ENCODE data around the gene C13orf46. TPM values are rescaled to one million over a fixed set of nuclear protein-coding genes. Genes with fewer than 3 reads are reported as not detected.

Gene C13orf46
- polyA plus RNA-seq, 2 donors, result 0.04 to 0.26 TPM

- H3K27me3 ChIP-seq (ENCODE audit: control insufficient read depth in 1 of 2, insufficient read depth in 2 of 2, low read length in 2 of 2), result peaks cover 0 to 6% of the 10 kb centered on the region in 2 donors
- 80 to 81% methylated on average over 9 of the region's 9 CpGs for WGBS, 2 donors
- H3K4me1 ChIP-seq (ENCODE audit: control insufficient read depth in 2 of 2, insufficient read depth in 2 of 2, low read length in 1 of 2), result no peaks in the 10 kb centered on the region
- no peak overlapping the region for H3K27ac ChIP-seq (ENCODE audit: low read depth in 2 of 2, low read length in 1 of 2)
- H3K4me3 ChIP-seq (ENCODE audit: low read depth in 1 of 2, low read length in 2 of 2), result no peak overlapping the region
- H3K36me3 ChIP-seq (ENCODE audit: control insufficient read depth in 2 of 2, insufficient read depth in 2 of 2, low read length in 1 of 2), result no peaks in the 10 kb centered on the region
- peaks cover 0 to 6% of the 10 kb centered on the region in 2 donors for H3K9me3 ChIP-seq (ENCODE audit: control insufficient read depth in 2 of 2, insufficient read depth in 1 of 2, low read depth in 1 of 2, low read length in 1 of 2)
Measured at GRCh38 chr13:113919761-113920559, 53.9 kb downstream of the C13orf46 start.

- peaks cover 0 to 9% of the 10 kb centered on the region in 2 donors for H3K9me3 ChIP-seq (ENCODE audit: control insufficient read depth in 2 of 2, insufficient read depth in 1 of 2, low read depth in 1 of 2, low read length in 1 of 2)
- H3K4me3 ChIP-seq (ENCODE audit: low read depth in 1 of 2, low read length in 2 of 2), result no peak overlapping the region
- no peaks in the 10 kb centered on the region for H3K4me1 ChIP-seq (ENCODE audit: control insufficient read depth in 2 of 2, insufficient read depth in 2 of 2, low read length in 1 of 2)
- peaks cover 0 to 6% of the 10 kb centered on the region in 2 donors for H3K27me3 ChIP-seq (ENCODE audit: control insufficient read depth in 1 of 2, insufficient read depth in 2 of 2, low read length in 2 of 2)
- no peak overlapping the region for H3K27ac ChIP-seq (ENCODE audit: low read depth in 2 of 2, low read length in 1 of 2)
- H3K36me3 ChIP-seq (ENCODE audit: control insufficient read depth in 2 of 2, insufficient read depth in 2 of 2, low read length in 1 of 2), result no peaks in the 10 kb centered on the region
- 73 to 85% methylated on average over 23 of the region's 23 CpGs for WGBS, 2 donors
Measured at GRCh38 chr13:113918981-113919701, 54.7 kb downstream of the C13orf46 start.

DNA sequence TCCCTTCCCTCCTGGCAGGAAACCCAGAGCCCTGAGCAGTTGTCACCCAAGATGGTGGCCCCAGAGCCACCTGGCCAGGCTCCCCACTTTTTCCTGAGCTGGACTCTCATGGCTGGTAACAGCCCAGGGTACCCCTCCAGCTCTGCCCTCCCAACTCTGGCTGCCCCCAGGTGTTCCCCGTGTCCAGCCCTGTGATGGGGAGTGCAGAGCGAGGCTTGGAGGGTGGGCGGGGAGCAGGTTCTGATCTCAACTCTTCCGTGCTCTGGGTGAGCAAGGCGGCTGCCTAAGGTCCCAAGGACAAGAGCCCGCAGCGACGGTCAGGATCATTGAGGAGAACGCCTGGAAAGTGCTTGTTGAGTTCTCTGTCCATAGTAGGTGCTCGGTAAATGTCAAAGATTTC, 55.3 kb downstream of the C13orf46 start:
- Histone ChIP-seq H3K4me3 (ENCODE audit: low read depth in 1 of 2, low read length in 2 of 2) (no peak overlapping the region), H3K36me3 (ENCODE audit: control insufficient read depth in 2 of 2, insufficient read depth in 2 of 2, low read length in 1 of 2) (no peaks in the 10 kb centered on the region), H3K9me3 (ENCODE audit: control insufficient read depth in 2 of 2, insufficient read depth in 1 of 2, low read depth in 1 of 2, low read length in 1 of 2) (peaks cover 0 to 12% of the 10 kb centered on the region in 2 donors), H3K4me1 (ENCODE audit: control insufficient read depth in 2 of 2, insufficient read depth in 2 of 2, low read length in 1 of 2) (no peaks in the 10 kb centered on the region), H3K27ac (ENCODE audit: low read depth in 2 of 2, low read length in 1 of 2) (no peak overlapping the region), H3K27me3 (ENCODE audit: control insufficient read depth in 1 of 2, insufficient read depth in 2 of 2, low read length in 2 of 2) (peaks cover 0 to 6% of the 10 kb centered on the region in 2 donors)
- WGBS, 2 donors, result 92 to 93% methylated on average over 10 of the region's 10 CpGs

- Histone ChIP-seq H3K4me1 (ENCODE audit: control insufficient read depth in 2 of 2, insufficient read depth in 2 of 2, low read length in 1 of 2) (no peaks in the 10 kb centered on the region), H3K4me3 (ENCODE audit: low read depth in 1 of 2, low read length in 2 of 2) (no peak overlapping the region), H3K36me3 (ENCODE audit: control insufficient read depth in 2 of 2, insufficient read depth in 2 of 2, low read length in 1 of 2) (no peaks in the 10 kb centered on the region), H3K27me3 (ENCODE audit: control insufficient read depth in 1 of 2, insufficient read depth in 2 of 2, low read length in 2 of 2) (peaks cover 0 to 7% of the 10 kb centered on the region in 2 donors), H3K9me3 (ENCODE audit: control insufficient read depth in 2 of 2, insufficient read depth in 1 of 2, low read depth in 1 of 2, low read length in 1 of 2) (peaks cover 0 to 14% of the 10 kb centered on the region in 2 donors), H3K27ac (ENCODE audit: low read depth in 2 of 2, low read length in 1 of 2) (no peak overlapping the region)
- 78 to 91% methylated on average over 29 of the region's 29 CpGs for WGBS, 2 donors
Measured at GRCh38 chr13:113917594-113918371, 56.1 kb downstream of the C13orf46 start.

GRCh38 chr13:113917096-113917495, 56.8 kb downstream of the C13orf46 start:
- H3K9me3 ChIP-seq (ENCODE audit: control insufficient read depth in 2 of 2, insufficient read depth in 1 of 2, low read depth in 1 of 2, low read length in 1 of 2), result peaks cover 0 to 14% of the 10 kb centered on the region in 2 donors
- H3K4me1 ChIP-seq (ENCODE audit: control insufficient read depth in 2 of 2, insufficient read depth in 2 of 2, low read length in 1 of 2), result no peaks in the 10 kb centered on the region
- no peak overlapping the region for H3K4me3 ChIP-seq (ENCODE audit: low read depth in 1 of 2, low read length in 2 of 2)
- no peaks in the 10 kb centered on the region for H3K36me3 ChIP-seq (ENCODE audit: control insufficient read depth in 2 of 2, insufficient read depth in 2 of 2, low read length in 1 of 2)
- WGBS, 2 donors, result 84 to 88% methylated on average over 14 of the region's 14 CpGs
- peaks cover 0 to 7% of the 10 kb centered on the region in 2 donors for H3K27me3 ChIP-seq (ENCODE audit: control insufficient read depth in 1 of 2, insufficient read depth in 2 of 2, low read length in 2 of 2)
- no peak overlapping the region for H3K27ac ChIP-seq (ENCODE audit: low read depth in 2 of 2, low read length in 1 of 2)

GRCh38 chr13:113916330-113916815, 57.5 kb downstream of the C13orf46 start:
- Histone ChIP-seq H3K27ac (ENCODE audit: low read depth in 2 of 2, low read length in 1 of 2) (peak overlapping the region in 1 of 2 donors; percentile 20), H3K9me3 (ENCODE audit: control insufficient read depth in 2 of 2, insufficient read depth in 1 of 2, low read depth in 1 of 2, low read length in 1 of 2) (peaks cover 0 to 11% of the 10 kb centered on the region in 2 donors), H3K36me3 (ENCODE audit: control insufficient read depth in 2 of 2, insufficient read depth in 2 of 2, low read length in 1 of 2) (no peaks in the 10 kb centered on the region), H3K4me1 (ENCODE audit: control insufficient read depth in 2 of 2, insufficient read depth in 2 of 2, low read length in 1 of 2) (no peaks in the 10 kb centered on the region), H3K4me3 (ENCODE audit: low read depth in 1 of 2, low read length in 2 of 2) (no peak overlapping the region), H3K27me3 (ENCODE audit: control insufficient read depth in 1 of 2, insufficient read depth in 2 of 2, low read length in 2 of 2) (peaks cover 0 to 7% of the 10 kb centered on the region in 2 donors)
- WGBS, 2 donors, result 62 to 70% methylated on average over 2 of the region's 2 CpGs

- 80 to 83% methylated on average over 11 of the region's 11 CpGs for WGBS, 2 donors
- Histone ChIP-seq H3K27ac (ENCODE audit: low read depth in 2 of 2, low read length in 1 of 2) (no peak overlapping the region), H3K4me1 (ENCODE audit: control insufficient read depth in 2 of 2, insufficient read depth in 2 of 2, low read length in 1 of 2) (no peaks in the 10 kb centered on the region), H3K36me3 (ENCODE audit: control insufficient read depth in 2 of 2, insufficient read depth in 2 of 2, low read length in 1 of 2) (no peaks in the 10 kb centered on the region), H3K4me3 (ENCODE audit: low read depth in 1 of 2, low read length in 2 of 2) (no peak overlapping the region), H3K27me3 (ENCODE audit: control insufficient read depth in 1 of 2, insufficient read depth in 2 of 2, low read length in 2 of 2) (peaks cover 0 to 7% of the 10 kb centered on the region in 2 donors), H3K9me3 (ENCODE audit: control insufficient read depth in 2 of 2, insufficient read depth in 1 of 2, low read depth in 1 of 2, low read length in 1 of 2) (peaks cover 0 to 11% of the 10 kb centered on the region in 2 donors)
Measured at GRCh38 chr13:113915786-113916329, 58.0 kb downstream of the C13orf46 start.

DNA sequence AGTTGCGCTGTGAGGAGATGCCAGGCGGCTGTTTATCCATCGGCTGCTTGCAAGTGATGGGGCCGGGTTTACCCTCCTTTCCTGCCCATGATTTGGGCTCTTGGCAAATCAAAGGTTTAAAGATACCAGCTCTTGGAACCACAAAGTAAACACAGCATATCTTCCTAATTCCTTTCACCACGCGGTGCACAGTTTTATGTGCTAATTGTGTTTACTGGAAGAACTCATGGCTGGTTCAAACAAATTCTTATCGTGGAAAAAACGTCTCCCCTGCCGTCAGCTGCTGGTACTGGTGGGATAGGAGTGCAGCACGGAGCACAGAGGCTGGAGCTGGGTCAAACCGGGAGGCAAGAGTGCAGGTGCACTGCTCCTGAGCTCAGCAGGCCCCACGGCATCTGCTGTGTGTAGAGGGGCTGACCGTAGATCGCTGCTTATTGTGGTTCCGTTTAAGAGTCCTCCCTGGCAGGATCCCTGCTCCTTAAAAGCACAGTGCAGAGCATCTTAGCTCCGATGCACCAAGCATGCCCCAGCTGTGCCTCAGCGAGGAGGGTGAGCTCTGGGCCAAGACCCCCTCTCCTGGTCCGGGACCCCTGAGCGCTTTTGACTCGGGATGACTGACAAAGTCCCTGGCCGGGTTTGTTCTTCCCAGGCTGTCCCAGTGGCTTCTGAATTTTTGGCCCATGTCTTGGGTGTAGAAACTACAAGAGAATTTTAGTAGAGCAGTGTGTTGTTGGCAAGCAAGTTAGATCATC, 58.7 kb downstream of the C13orf46 start:
- Histone ChIP-seq H3K9me3 (ENCODE audit: control insufficient read depth in 2 of 2, insufficient read depth in 1 of 2, low read depth in 1 of 2, low read length in 1 of 2) (peaks cover 0 to 11% of the 10 kb centered on the region in 2 donors), H3K4me1 (ENCODE audit: control insufficient read depth in 2 of 2, insufficient read depth in 2 of 2, low read length in 1 of 2) (no peaks in the 10 kb centered on the region), H3K36me3 (ENCODE audit: control insufficient read depth in 2 of 2, insufficient read depth in 2 of 2, low read length in 1 of 2) (no peaks in the 10 kb centered on the region), H3K27me3 (ENCODE audit: control insufficient read depth in 1 of 2, insufficient read depth in 2 of 2, low read length in 2 of 2) (peaks cover 0 to 7% of the 10 kb centered on the region in 2 donors), H3K27ac (ENCODE audit: low read depth in 2 of 2, low read length in 1 of 2) (peak overlapping the region in 1 of 2 donors; percentile 6), H3K4me3 (ENCODE audit: low read depth in 1 of 2, low read length in 2 of 2) (no peak overlapping the region)
- WGBS, 2 donors, result 56 to 60% methylated on average over 21 of the region's 21 CpGs

Measured in esophagus (tissue), 2 donors.